Mesothelial cell of epicardium (in vitro differentiated cells): ENCODE data around the gene PTPN1. TPM values are rescaled to one million over a fixed set of nuclear protein-coding genes. Genes with fewer than 3 reads are reported as not detected.
A peak's percentile ranks its signal among the peaks of the same experiment; 100 is the strongest.
"Not testable (repeated sequence)": the region's sequence is repeated elsewhere in the genome, so short reads cannot be mapped to it uniquely, and the experiment has no call there.

Experiments used
- DNase-seq, 2 experiments: peaks; one replicate each; pipeline ENCODE4 v3.0.0; 2021; ENCODE audit warnings: low spot score in 2 of 2; ENCODE audit not compliant: unreplicated experiment in 2 of 2
- H3K27ac Mint-ChIP-seq: 2 replicates; pipeline ENCODE4 v1.8.0; 2021; ENCODE audit warnings: mixed read lengths
- H3K27me3 Mint-ChIP-seq: 2 replicates; pipeline ENCODE4 v1.8.0; 2021; ENCODE audit warnings: low read depth, mixed read lengths
- H3K36me3 Mint-ChIP-seq: 2 replicates; pipeline ENCODE4 v1.8.0; 2021; ENCODE audit warnings: mixed read lengths
- H3K4me1 Mint-ChIP-seq: 2 replicates; pipeline ENCODE4 v1.8.0; 2021; ENCODE audit warnings: mixed read lengths
- H3K4me3 Mint-ChIP-seq: 2 replicates; pipeline ENCODE4 v1.8.0; 2021; ENCODE audit warnings: mild to moderate bottlenecking, moderate library complexity, mixed read lengths
- H3K9me3 Mint-ChIP-seq: 2 replicates; pipeline ENCODE4 v1.8.0; 2021; ENCODE audit warnings: mixed read lengths
- total RNA-seq: library from RNA; stranded (reverse); gene quantifications from 3 replicates; pipeline ENCODE4 v1.2.1, GENCODE V29; 2021
- TF ChIP-seq, protein P1 (sequence below): fragments of 200-600 bp; sonication (generic); IDR thresholded peaks from one replicate; pipeline ENCODE4 v1.5.0; 2021; ENCODE audit warnings: antibody characterized with exemption; ENCODE audit not compliant: unreplicated experiment

PTPN1 gene
- total RNA-seq, 1 donor from 2014 or later, result 27.7 TPM

DNA sequence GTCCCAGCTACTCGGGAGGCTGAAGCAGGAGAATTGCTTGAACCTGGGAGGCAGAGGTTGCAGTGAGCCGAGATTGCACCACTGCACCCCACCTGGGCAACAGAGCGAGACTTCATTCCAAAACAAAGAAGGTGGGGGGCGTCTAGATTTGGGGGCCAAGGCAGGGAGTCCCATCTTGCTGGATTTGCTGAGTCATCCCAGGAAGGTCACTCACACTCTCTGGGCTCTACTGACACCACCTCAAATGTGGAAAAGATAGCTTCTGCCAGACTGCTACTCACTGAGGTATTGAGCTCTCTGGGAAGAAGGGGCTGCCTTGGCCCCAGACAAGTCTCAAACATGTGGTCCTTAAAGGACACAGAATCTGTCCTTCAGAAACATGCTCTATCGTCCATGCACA lies 106.8 kb downstream of the PTPN1 start:
- Mint-ChIP-seq H3K9me3 (no peaks in the 10 kb centered on the region), H3K36me3 (no peaks in the 10 kb centered on the region), H3K27me3 (no peaks in the 10 kb centered on the region), H3K4me3 (no peak overlapping the region), H3K4me1 (no peaks in the 10 kb centered on the region), H3K27ac (no peak overlapping the region)
- TF ChIP-seq, protein P1, sequence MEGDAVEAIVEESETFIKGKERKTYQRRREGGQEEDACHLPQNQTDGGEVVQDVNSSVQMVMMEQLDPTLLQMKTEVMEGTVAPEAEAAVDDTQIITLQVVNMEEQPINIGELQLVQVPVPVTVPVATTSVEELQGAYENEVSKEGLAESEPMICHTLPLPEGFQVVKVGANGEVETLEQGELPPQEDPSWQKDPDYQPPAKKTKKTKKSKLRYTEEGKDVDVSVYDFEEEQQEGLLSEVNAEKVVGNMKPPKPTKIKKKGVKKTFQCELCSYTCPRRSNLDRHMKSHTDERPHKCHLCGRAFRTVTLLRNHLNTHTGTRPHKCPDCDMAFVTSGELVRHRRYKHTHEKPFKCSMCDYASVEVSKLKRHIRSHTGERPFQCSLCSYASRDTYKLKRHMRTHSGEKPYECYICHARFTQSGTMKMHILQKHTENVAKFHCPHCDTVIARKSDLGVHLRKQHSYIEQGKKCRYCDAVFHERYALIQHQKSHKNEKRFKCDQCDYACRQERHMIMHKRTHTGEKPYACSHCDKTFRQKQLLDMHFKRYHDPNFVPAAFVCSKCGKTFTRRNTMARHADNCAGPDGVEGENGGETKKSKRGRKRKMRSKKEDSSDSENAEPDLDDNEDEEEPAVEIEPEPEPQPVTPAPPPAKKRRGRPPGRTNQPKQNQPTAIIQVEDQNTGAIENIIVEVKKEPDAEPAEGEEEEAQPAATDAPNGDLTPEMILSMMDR, result no peak
- DNase-seq, result no peak

DNA sequence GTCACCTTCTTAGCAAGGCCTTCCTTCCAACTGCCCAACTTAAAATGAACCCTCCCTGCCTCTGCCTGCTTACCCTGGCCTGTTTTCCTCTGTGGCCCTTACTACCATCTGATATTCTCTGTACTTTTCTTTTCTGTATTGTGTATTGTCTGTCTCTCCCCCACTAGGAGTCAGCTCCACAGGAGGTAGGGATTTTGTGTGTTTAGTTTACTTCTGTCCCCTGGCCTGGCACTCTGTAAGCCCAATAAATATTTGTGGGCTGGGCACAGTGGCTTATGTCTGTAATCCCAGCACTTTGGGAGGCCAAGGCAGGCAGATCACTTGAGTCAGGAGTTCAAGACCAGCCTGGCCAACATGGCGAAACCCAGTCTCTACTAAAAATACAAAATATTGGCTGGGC lies 108.4 kb downstream of the PTPN1 start:
- Mint-ChIP-seq H3K36me3 (no peaks in the 10 kb centered on the region), H3K27me3 (no peaks in the 10 kb centered on the region), H3K4me1 (peaks cover under 1% of the 10 kb centered on the region), H3K4me3 (no peak overlapping the region), H3K9me3 (no peaks in the 10 kb centered on the region), H3K27ac (no peak overlapping the region)
- TF ChIP-seq, protein P1, result no peak
- no peak for DNase-seq

DNA sequence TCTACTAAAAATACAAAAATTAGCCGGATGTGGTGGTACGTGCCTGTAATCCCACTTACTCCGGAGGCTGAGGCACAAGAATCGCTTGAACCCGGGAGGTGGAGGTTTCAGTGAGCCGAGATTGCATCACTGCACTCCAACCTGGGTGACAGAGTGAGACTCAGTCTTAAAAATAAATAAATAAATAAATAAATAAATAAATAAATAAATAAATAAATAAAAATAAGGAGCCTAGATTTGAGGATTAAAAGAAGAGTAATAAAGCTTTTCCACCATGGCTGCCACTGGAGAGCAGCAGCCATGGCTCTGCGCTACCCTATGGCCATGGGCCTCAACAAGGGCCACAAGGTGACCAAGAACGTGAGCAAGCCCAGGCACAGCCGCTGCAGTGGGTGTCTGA lies 110.3 kb downstream of the PTPN1 start:
- not testable (repeated sequence) for H3K4me1 Mint-ChIP-seq, H3K4me3 Mint-ChIP-seq, H3K27ac Mint-ChIP-seq, H3K9me3 Mint-ChIP-seq, H3K36me3 Mint-ChIP-seq, DNase-seq, H3K27me3 Mint-ChIP-seq

DNA sequence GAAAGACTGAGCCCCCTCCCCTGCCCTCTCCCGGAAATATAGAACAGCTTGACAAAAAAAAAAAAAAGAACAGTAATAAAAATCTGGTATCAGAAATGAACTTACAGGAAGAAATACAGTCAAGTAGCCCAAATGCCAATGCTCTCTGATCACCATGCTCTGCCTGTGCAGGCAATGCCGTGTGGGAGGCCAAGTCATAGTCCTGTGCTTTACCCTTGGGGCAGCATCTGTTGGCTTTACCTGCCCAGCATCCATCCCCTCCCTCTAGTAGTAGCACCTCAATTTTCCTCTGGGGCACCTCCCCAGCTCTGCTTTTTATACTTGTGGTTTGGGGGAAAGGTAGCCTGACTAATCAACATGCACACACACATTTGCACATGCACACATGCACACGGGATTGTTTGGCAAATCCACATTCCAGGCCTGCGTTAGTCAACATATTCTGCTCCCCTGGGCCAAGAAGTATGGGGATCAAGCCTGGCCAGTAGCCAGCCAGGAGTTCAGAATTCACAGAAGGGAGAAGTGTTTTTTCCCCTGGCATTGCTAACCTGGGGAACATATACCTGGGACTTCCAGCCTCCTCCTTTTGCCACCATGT lies 111.0 kb downstream of the PTPN1 start:
- DNase-seq, result no peak
- TF ChIP-seq, protein P1, result no peak
- Mint-ChIP-seq H3K9me3 (no peaks in the 10 kb centered on the region), H3K4me3 (no peak overlapping the region), H3K4me1 (peaks cover 5% of the 10 kb centered on the region), H3K36me3 (no peaks in the 10 kb centered on the region), H3K27ac (no peak overlapping the region), H3K27me3 (no peaks in the 10 kb centered on the region)

DNA sequence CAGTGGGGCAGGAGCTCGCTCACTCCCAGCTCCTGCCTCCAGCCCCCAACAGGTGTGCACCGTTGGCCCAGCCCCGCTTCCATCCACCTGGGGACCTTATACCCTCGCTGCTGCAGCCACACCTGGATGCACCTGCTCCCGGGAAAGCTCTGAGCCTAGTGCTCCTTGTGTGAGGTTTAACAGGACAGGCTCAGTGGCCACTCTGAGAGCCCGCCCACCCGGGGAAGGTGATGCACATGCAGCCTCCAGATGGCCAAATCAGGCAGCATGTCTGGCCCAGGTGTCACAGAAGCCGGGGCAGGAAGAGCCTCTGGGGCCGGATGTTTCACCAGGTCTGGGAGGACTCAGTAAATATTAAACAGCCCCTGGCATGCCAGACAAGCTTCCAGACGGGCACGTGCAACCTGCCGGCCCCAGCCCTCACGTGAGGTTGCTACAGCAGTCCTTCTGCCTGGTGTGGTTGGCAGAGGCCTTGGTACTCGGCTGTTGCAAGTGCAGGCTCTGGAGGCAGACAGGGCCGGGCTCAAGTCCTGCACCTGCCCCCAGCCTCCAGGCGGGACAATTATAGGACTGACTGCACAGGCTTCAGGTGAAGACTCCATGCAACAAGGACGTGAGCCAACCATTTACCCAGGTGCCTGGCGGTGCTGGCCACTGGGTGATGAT lies 114.3 kb downstream of the PTPN1 start:
- no peaks in the 10 kb centered on the region for H3K27me3 Mint-ChIP-seq
- TF ChIP-seq, protein P1, result no peak
- no peak overlapping the region for H3K27ac Mint-ChIP-seq
- no peak for DNase-seq
- H3K36me3 Mint-ChIP-seq, result no peaks in the 10 kb centered on the region
- no peaks in the 10 kb centered on the region for H3K9me3 Mint-ChIP-seq
- H3K4me3 Mint-ChIP-seq, result no peak overlapping the region
- peaks cover 15% of the 10 kb centered on the region for H3K4me1 Mint-ChIP-seq

DNA sequence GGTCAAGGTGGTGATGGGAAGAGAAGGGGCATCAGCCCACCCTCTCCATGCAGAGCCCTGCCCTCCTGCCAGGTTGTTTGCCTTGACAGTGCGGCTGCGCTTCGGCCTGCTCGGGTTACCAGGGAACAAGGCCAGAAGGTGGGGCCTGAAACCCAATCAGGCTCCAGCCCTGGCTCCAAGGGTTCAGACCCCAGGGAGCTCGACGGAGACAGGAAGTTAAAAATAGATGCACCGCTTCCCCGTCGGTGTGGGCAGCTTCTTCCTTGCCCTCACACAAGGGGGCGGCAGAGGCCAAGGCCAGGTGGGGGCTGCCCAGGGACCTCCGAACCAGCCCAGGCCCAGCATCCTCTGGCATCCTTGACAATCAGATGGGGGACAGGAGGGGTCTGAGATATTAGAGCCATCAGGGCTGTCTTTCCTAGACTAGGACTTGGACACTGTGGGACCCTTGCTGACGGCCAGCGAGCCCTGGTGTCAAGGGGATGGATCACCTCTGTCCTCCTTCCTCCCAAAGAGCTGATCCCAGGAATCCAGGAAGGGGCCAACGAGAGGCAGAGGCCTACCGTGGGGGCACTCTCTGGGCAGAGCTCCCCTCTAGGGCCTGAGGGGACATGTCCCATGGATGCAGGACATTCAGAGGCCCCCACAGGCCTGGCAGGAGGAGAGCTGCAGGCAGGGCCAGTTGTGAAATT lies 115.9 kb downstream of the PTPN1 start:
- Mint-ChIP-seq H3K9me3 (no peaks in the 10 kb centered on the region), H3K4me3 (no peak overlapping the region), H3K36me3 (no peaks in the 10 kb centered on the region), H3K4me1 (peaks cover 15% of the 10 kb centered on the region), H3K27ac (no peak overlapping the region), H3K27me3 (no peaks in the 10 kb centered on the region)
- DNase-seq, result no peak
- TF ChIP-seq, protein P1, result peak; percentile 31
